Activated naive CD4-positive, alpha-beta T cell treated with anti-CD3 and anti-CD28 coated beads, Interleukin-2, amount 10 ng/mL, durations not matched to agents 7 days and 5 days (primary cell): Measurements from ENCODE around the gene F13A1.

Experiments used
- CTCF ChIA-PET: fragments of 350-600 bp; sonication (Branson Sonifier 250); formaldehyde crosslinking; loops from one replicate; lab custom pipeline; 2021; ENCODE audit warnings: antibody characterized with exemption; lab: Charles Lee
- DNase-seq: peaks from one replicate; pipeline ENCODE4 v3.0.0-alpha.2; 2020
- H3K27ac Mint-ChIP-seq: one replicate; pipeline ENCODE4 v1.8.0; 2021; ENCODE audit warnings: mild to moderate bottlenecking, moderate library complexity, mixed read lengths
- H3K27me3 Mint-ChIP-seq: one replicate; pipeline ENCODE4 v1.8.0; 2021; ENCODE audit warnings: mild to moderate bottlenecking, mixed read lengths
- H3K36me3 Mint-ChIP-seq: one replicate; pipeline ENCODE4 v1.8.0; 2021; ENCODE audit warnings: mixed read lengths
- H3K4me1 Mint-ChIP-seq: one replicate; pipeline ENCODE4 v1.8.0; 2021; ENCODE audit warnings: mixed read lengths
- H3K4me3 Mint-ChIP-seq: one replicate; pipeline ENCODE4 v1.8.0; 2021; ENCODE audit warnings: mild to moderate bottlenecking, moderate library complexity, mixed read lengths
- H3K9me3 Mint-ChIP-seq: one replicate; pipeline ENCODE4 v1.8.0; 2021; ENCODE audit warnings: mixed read lengths

Gene F13A1

GRCh38 chr6:6239598-6240581, 80.6 kb downstream of the F13A1 start:
- Mint-ChIP-seq H3K27ac (no peak overlapping the region), H3K27me3 (peaks cover 4% of the 10 kb centered on the region), H3K36me3 (no peaks in the 10 kb centered on the region), H3K4me3 (no peak overlapping the region), H3K9me3 (no peaks in the 10 kb centered on the region), H3K4me1 (no peaks in the 10 kb centered on the region)
- CTCF ChIA-PET, result no interaction called here
- no peak for DNase-seq

- no peak overlapping the region for H3K27ac Mint-ChIP-seq
- CTCF ChIA-PET, result no interaction called here
- H3K4me1 Mint-ChIP-seq, result no peaks in the 10 kb centered on the region
- no peaks in the 10 kb centered on the region for H3K9me3 Mint-ChIP-seq
- no peaks in the 10 kb centered on the region for H3K36me3 Mint-ChIP-seq
- peaks cover 10% of the 10 kb centered on the region for H3K27me3 Mint-ChIP-seq
- H3K4me3 Mint-ChIP-seq, result no peak overlapping the region
- no peak for DNase-seq
Observed at GRCh38 chr6:6236730-6237469, 83.6 kb downstream of the F13A1 start.

DNA sequence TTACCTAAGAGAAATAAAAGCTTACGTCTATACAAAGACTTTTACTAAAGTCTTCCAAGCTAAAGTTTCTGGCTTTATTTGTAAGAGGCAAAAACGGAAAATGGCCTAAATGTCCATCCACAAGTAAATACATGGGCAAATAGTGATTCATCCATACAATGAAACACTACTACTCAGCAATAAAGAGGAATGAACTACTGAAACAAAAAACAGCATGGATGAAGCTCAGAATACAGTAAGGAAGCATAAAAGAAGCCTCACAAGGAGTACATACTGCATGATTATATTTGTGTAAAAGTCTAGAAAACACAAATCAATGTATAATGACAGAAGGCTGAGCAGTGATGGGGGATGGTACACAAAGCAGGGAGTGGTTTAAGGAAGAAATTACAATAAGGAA, 84.7 kb downstream of the F13A1 start:
- no peak for DNase-seq
- Mint-ChIP-seq H3K9me3 (no peaks in the 10 kb centered on the region), H3K27me3 (peaks cover 14% of the 10 kb centered on the region), H3K36me3 (no peaks in the 10 kb centered on the region), H3K27ac (no peak overlapping the region), H3K4me1 (no peaks in the 10 kb centered on the region), H3K4me3 (no peak overlapping the region)
- CTCF ChIA-PET, result no interaction called here

- no peaks in the 10 kb centered on the region for H3K9me3 Mint-ChIP-seq
- no peak for DNase-seq
- H3K4me3 Mint-ChIP-seq, result no peak overlapping the region
- no peaks in the 10 kb centered on the region for H3K36me3 Mint-ChIP-seq
- no peak overlapping the region for H3K27ac Mint-ChIP-seq
- no peaks in the 10 kb centered on the region for H3K4me1 Mint-ChIP-seq
- H3K27me3 Mint-ChIP-seq, result peaks cover 14% of the 10 kb centered on the region
- CTCF ChIA-PET, result no interaction called here
Observed at GRCh38 chr6:6234963-6235362, 85.5 kb downstream of the F13A1 start.

- CTCF ChIA-PET, result no interaction called here
- no peak for DNase-seq
- Mint-ChIP-seq H3K36me3 (no peaks in the 10 kb centered on the region), H3K4me3 (no peak overlapping the region), H3K9me3 (no peaks in the 10 kb centered on the region), H3K4me1 (no peaks in the 10 kb centered on the region), H3K27me3 (peaks cover 25% of the 10 kb centered on the region), H3K27ac (no peak overlapping the region)
Observed at GRCh38 chr6:6230286-6230685, 90.2 kb downstream of the F13A1 start.

DNA sequence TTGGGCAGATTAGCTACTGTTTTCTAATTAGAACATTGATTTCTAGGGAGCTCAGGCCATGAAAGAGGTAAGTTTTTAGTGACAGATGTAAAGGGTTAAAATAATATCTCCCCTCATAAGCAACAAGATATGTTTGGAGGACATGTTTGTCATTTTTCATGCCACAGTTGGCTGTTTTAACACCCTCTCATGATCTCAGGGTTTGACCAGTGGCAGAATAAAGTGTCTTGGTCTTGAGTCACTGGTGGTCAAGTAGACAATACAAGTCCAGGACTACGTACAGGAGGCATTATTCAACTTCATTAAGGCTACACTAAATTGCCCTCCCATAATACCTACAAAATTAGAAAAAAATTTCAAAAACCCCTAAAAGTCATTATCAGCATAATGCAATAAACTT, 92.6 kb downstream of the F13A1 start:
- Mint-ChIP-seq H3K27ac (no peak overlapping the region), H3K27me3 (peaks cover 24% of the 10 kb centered on the region), H3K4me3 (no peak overlapping the region), H3K9me3 (no peaks in the 10 kb centered on the region), H3K36me3 (no peaks in the 10 kb centered on the region), H3K4me1 (no peaks in the 10 kb centered on the region)
- CTCF ChIA-PET, result no interaction called here
- no peak for DNase-seq

- CTCF ChIA-PET, result no interaction called here
- H3K27me3 Mint-ChIP-seq, result peaks cover 20% of the 10 kb centered on the region
- no peaks in the 10 kb centered on the region for H3K9me3 Mint-ChIP-seq
- no peak overlapping the region for H3K4me3 Mint-ChIP-seq
- H3K4me1 Mint-ChIP-seq, result no peaks in the 10 kb centered on the region
- H3K27ac Mint-ChIP-seq, result no peak overlapping the region
- H3K36me3 Mint-ChIP-seq, result no peaks in the 10 kb centered on the region
- DNase-seq, result no peak
Observed at GRCh38 chr6:6225885-6226529, 94.5 kb downstream of the F13A1 start.

- CTCF ChIA-PET, result no interaction called here
- peaks cover 20% of the 10 kb centered on the region for H3K27me3 Mint-ChIP-seq
- H3K36me3 Mint-ChIP-seq, result no peaks in the 10 kb centered on the region
- H3K4me1 Mint-ChIP-seq, result no peaks in the 10 kb centered on the region
- no peaks in the 10 kb centered on the region for H3K9me3 Mint-ChIP-seq
- H3K27ac Mint-ChIP-seq, result no peak overlapping the region
- H3K4me3 Mint-ChIP-seq, result no peak overlapping the region
- DNase-seq, result no peak
Observed at GRCh38 chr6:6224933-6225486, 95.5 kb downstream of the F13A1 start.

- no peaks in the 10 kb centered on the region for H3K9me3 Mint-ChIP-seq
- H3K27me3 Mint-ChIP-seq, result peaks cover 12% of the 10 kb centered on the region
- no peak overlapping the region for H3K27ac Mint-ChIP-seq
- no peaks in the 10 kb centered on the region for H3K36me3 Mint-ChIP-seq
- no peak overlapping the region for H3K4me3 Mint-ChIP-seq
- CTCF ChIA-PET, result no interaction called here
- no peaks in the 10 kb centered on the region for H3K4me1 Mint-ChIP-seq
- no peak for DNase-seq
Observed at GRCh38 chr6:6221787-6222535, 98.5 kb downstream of the F13A1 start.

GRCh38 chr6:6220718-6221117, 99.7 kb downstream of the F13A1 start:
- DNase-seq, result no peak
- H3K36me3 Mint-ChIP-seq, result no peaks in the 10 kb centered on the region
- H3K9me3 Mint-ChIP-seq, result no peaks in the 10 kb centered on the region
- H3K4me3 Mint-ChIP-seq, result no peak overlapping the region
- CTCF ChIA-PET, result no interaction called here
- H3K27me3 Mint-ChIP-seq, result peaks cover 12% of the 10 kb centered on the region
- H3K4me1 Mint-ChIP-seq, result no peaks in the 10 kb centered on the region
- H3K27ac Mint-ChIP-seq, result no peak overlapping the region

DNA sequence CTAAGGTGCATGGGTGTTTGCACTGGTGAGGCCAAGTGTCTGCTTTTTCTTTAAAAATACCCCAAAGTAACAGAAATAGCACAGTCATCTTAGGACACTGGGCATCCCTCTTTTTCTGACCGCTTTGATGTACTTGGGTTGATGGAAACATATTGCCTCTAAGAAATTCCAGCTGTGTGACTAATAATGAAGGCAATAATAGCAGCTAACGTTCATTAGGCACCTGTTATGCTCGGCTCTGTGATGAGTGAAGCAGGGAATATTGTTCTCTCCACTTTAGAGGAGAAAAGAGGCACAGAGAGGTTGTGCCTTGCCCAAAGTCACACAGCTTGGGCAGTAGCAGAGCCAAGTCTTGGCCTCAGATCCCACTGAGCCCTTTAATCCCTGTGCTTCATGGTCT, 100.7 kb downstream of the F13A1 start:
- Mint-ChIP-seq H3K9me3 (no peaks in the 10 kb centered on the region), H3K4me3 (no peak overlapping the region)
- CTCF ChIA-PET, result no interaction called here

GRCh38 chr6:6218759-6219085, 101.7 kb downstream of the F13A1 start:
- CTCF ChIA-PET, result no interaction called here
- no peaks in the 10 kb centered on the region for H3K4me1 Mint-ChIP-seq
- H3K36me3 Mint-ChIP-seq, result no peaks in the 10 kb centered on the region
- no peak for DNase-seq
- peaks cover 8% of the 10 kb centered on the region for H3K27me3 Mint-ChIP-seq
- H3K27ac Mint-ChIP-seq, result no peak overlapping the region
- H3K4me3 Mint-ChIP-seq, result no peak overlapping the region
- no peaks in the 10 kb centered on the region for H3K9me3 Mint-ChIP-seq

More for the DNA sequence above, 100.7 kb downstream of the F13A1 start:
- Mint-ChIP-seq H3K27me3 (peaks cover 8% of the 10 kb centered on the region), H3K36me3 (no peaks in the 10 kb centered on the region), H3K4me1 (no peaks in the 10 kb centered on the region), H3K27ac (no peak overlapping the region)
- no peak for DNase-seq

DNA sequence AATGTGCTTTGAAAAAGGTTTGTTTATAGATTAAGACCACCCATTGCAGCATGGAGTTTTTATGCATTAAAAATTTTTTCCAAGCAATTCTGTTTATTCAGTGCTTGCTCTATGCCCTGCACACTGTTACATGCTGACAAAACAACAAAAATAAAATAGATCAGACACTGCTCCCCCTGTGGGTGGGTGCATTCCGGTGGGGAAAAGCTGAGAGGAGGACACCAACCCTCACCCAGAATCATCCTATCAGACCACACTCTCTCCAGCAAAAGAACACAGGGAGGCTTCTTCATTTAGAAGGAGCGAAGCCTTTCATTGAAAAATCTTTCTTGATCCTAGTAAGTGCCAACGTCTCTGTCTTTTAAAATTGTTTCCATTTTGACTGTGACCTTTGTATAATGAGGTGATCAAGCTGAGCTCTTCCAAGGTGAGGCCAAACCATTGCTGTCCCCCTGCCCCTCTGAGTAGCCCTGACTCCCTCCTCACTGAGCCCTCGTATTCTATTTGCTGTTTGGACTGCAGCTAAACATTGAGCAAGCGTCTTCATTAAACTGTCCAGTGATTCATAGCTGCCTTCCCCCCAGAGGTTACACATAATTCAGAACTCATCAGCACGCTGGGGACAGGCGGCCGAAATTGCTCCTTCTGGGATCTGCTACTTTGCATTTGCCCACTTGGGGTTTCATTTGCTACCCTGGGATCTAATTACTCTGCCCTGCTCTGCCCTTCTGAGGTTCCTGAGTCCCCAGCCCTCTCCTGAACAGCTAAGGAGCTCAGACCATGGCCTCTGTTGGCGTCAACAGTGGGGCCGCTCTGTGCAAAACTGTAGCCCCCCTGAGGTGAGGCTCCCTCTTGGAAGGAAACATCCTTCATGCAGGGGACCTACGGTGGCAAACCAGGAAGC, 102.4 kb downstream of the F13A1 start:
- CTCF ChIA-PET, result interaction anchor here (0.6 kb wide), 1 partner anchor 1501 kb away, joined by 3 read pairs; no protein-coding TSS in a partner anchor
- no peaks in the 10 kb centered on the region for H3K4me1 Mint-ChIP-seq
- no peak for DNase-seq
- no peaks in the 10 kb centered on the region for H3K36me3 Mint-ChIP-seq
- H3K27ac Mint-ChIP-seq, result no peak overlapping the region
- no peak overlapping the region for H3K4me3 Mint-ChIP-seq
- H3K9me3 Mint-ChIP-seq, result no peaks in the 10 kb centered on the region
- H3K27me3 Mint-ChIP-seq, result peaks cover 6% of the 10 kb centered on the region
